Stimulated activated CD8-positive, alpha-beta memory T cell treated with anti-CD3 and anti-CD28 coated beads, Interleukin-12 subunit alpha, Interleukin-12 subunit beta, amount 100 ng/mL, for 1 hour (primary cell): ENCODE data around the gene NELFE.
"Not testable (repeated sequence)": the region's sequence is repeated elsewhere in the genome, so short reads cannot be mapped to it uniquely, and the experiment has no call there.

Experiments
- DNase-seq: peaks from one replicate; pipeline ENCODE4 v3.0.0-alpha.2; 2020; ENCODE audit warnings: low read depth

Gene NELFE

GRCh38 chr6:31919624-31920303 lies 39.0 kb downstream of the NELFE start:
- DNase-seq = no peak

- DNase-seq = no peak
Measured at GRCh38 chr6:31918069-31918720, 40.6 kb downstream of the NELFE start.

GRCh38 chr6:31915756-31916155 lies 43.0 kb downstream of the NELFE start:
- DNase-seq = no peak

GRCh38 chr6:31915351-31915750 lies 43.4 kb downstream of the NELFE start:
- no peak for DNase-seq

GRCh38 chr6:31911826-31912585 lies 46.8 kb downstream of the NELFE start:
- no peak for DNase-seq

GRCh38 chr6:31909298-31909697 lies 49.5 kb downstream of the NELFE start:
- DNase-seq = not testable (repeated sequence)

GRCh38 chr6:31908791-31909190 lies 50.0 kb downstream of the NELFE start:
- no peak for DNase-seq

- not testable (repeated sequence) for DNase-seq
Measured at GRCh38 chr6:31908255-31908654, 50.5 kb downstream of the NELFE start.

GRCh38 chr6:31907158-31907813 lies 51.5 kb downstream of the NELFE start:
- DNase-seq = no peak

- not testable (repeated sequence) for DNase-seq
Measured at GRCh38 chr6:31906727-31907126, 52.0 kb downstream of the NELFE start.

GRCh38 chr6:31906122-31906521 lies 52.6 kb downstream of the NELFE start:
- no peak for DNase-seq

GRCh38 chr6:31905041-31905440 lies 53.7 kb downstream of the NELFE start:
- no peak for DNase-seq

- no peak for DNase-seq
Measured at GRCh38 chr6:31903957-31904356, 54.8 kb downstream of the NELFE start.
